Endothelial cell of umbilical vein (primary cell): Measurements from ENCODE around the gene MAP4K3.

Source experiments
- CTCF ChIP-seq, 2 donors: IDR thresholded peaks; 1 replicate in 1 of 2; 2 replicates in 1 of 2; pipeline ENCODE4 v1.5.1; 2011; ENCODE audit warnings: low read length in 2 of 2, mild to moderate bottlenecking in 2 of 2, moderate library complexity in 2 of 2, control low read depth in 1 of 2, inconsistent platforms in 1 of 2, low read depth in 1 of 2; ENCODE audit not compliant: insufficient read depth in 1 of 2; ENCODE audit errors: extremely low read depth in 1 of 2
- EZH2 ChIP-seq: IDR thresholded peaks from 2 replicates; pipeline ENCODE4 v1.6.1; 2012; ENCODE audit warnings: borderline replicate concordance, low read depth, mild to moderate bottlenecking, moderate library complexity, low read length, inconsistent platforms; ENCODE audit not compliant: severe bottlenecking
- POLR2A ChIP-seq: IDR thresholded peaks from 2 replicates; pipeline ENCODE4 v1.6.1; 2012; ENCODE audit warnings: low read depth, mild to moderate bottlenecking, control low read depth, low read length

- TF ChIP-seq EZH2 = no peak
- no peak for TF ChIP-seq CTCF (IDR thresholded peaks at IDR 0.05; ENCODE audit: extremely low read depth in 1 of 2, insufficient read depth in 1 of 2, low read depth in 1 of 2, low read length in 2 of 2)
- TF ChIP-seq POLR2A = no peak
Measured at GRCh38 chr2:39447266-39448168, 10.4 kb upstream of the MAP4K3 start.
